Prostate gland (tissue), 2 donors: ENCODE results near the gene GM2A.

ENCODE experiments used
- CTCF ChIP-seq, 4 experiments: fragments of 200-600 bp in 2 of 4; fragments of 450-650 bp in 2 of 4; sonication (generic) in 2 of 4; IDR thresholded peaks; 1 replicate in 3 of 4; 2 replicates in 1 of 4; pipeline ENCODE4 v1.5.1; 2016 to 2019; ENCODE audit warnings: antibody characterized with exemption in 4 of 4, mild to moderate bottlenecking in 2 of 4, moderate library complexity in 2 of 4
- POLR2AphosphoS5 ChIP-seq: sonication (generic); formaldehyde crosslinking; IDR thresholded peaks from one replicate; pipeline ENCODE4 v1.6.1; 2017; ENCODE audit warnings: antibody characterized with exemption

- TF ChIP-seq CTCF (IDR thresholded peaks at IDR 0.05) (no peak), POLR2AphosphoS5 (no peak)
Measured at GRCh38 chr5:151225475-151225874, 27.5 kb upstream of the GM2A start.
